HepG2 (cell line): ENCODE results near the gene TSPAN15. TPM values are rescaled to one million over a fixed set of nuclear protein-coding genes. Genes with fewer than 3 reads are reported as not detected.

Experiments
- ATAC-seq: fragments of 200-7000 bp; cut with Tn5 transposase; 3 replicates; pipeline ENCODE4 v1.9.1; 2020; ENCODE audit warnings: mild to moderate bottlenecking, moderate library complexity
- BruUV-seq: library from RNA; stranded (reverse); fragments of 400-500 nt; replicated peaks from 2 replicates; lab custom pipeline; 2021; lab: Mats Ljungman, UMichigan
- CTCF ChIA-PET: fragments of 300-600 bp; formaldehyde crosslinking; extraction: SDS; loops from one replicate; lab custom pipeline; 2021; ENCODE audit warnings: low total read pairs, inconsistent platforms, low intra/inter-chr PET ratio; lab: Yijun Ruan, JAX
- POLR2A ChIA-PET: fragments of 350-600 bp; sonication (Branson Sonifier 250); formaldehyde crosslinking; loops from one replicate; lab custom pipeline; 2020; ENCODE audit warnings: antibody characterized with exemption, inconsistent platforms; lab: Yijun Ruan, JAX
- DNase-seq: peaks from one replicate; pipeline ENCODE4 v3.0.0-alpha.2; 2015; ENCODE audit warnings: low spot score
- FAIRE-seq: peaks from 3 replicates; lab custom pipeline; 2011; peaks lifted over from hg19 to GRCh38; lab: Jason Lieb, UNC
- H2AFZ ChIP-seq: one replicate; pipeline ENCODE4 v1.6.1; 2011; ENCODE audit warnings: low read length, inconsistent platforms
- H3K27ac ChIP-seq: fragments of 300-600 bp; 3 replicates; pipeline ENCODE4 v1.8.0; 2011; ENCODE audit warnings: mixed run types, mild to moderate bottlenecking, mixed read lengths, low read length, inconsistent platforms; ENCODE audit not compliant: insufficient read depth; ENCODE audit errors: extremely low read length
- H3K27me3 ChIP-seq, 2 experiments: fragments of 200-600 bp in 1 of 2; 2 replicates in 1 of 2; 3 replicates in 1 of 2; pipeline versions ENCODE4 v1.6.0 to v1.8.0; 2011; ENCODE audit warnings: low read length in 2 of 2, mild to moderate bottlenecking in 2 of 2, moderate library complexity in 2 of 2, inconsistent platforms in 1 of 2; ENCODE audit not compliant: insufficient read depth in 2 of 2, control insufficient read depth in 1 of 2
- H3K36me3 ChIP-seq, 2 experiments: fragments of 200-600 bp in 1 of 2; replicated peaks in 1 of 2; 2 replicates in 1 of 2; 3 replicates in 1 of 2; pipeline versions ENCODE4 v1.5.1 to v1.8.0; 2011; ENCODE audit warnings: low read length in 2 of 2, inconsistent platforms in 1 of 2; ENCODE audit not compliant: insufficient read depth in 2 of 2, control insufficient read depth in 1 of 2
- H3K4me1 ChIP-seq: 2 replicates; pipeline ENCODE4 v1.5.1; 2012; ENCODE audit warnings: low read length, inconsistent platforms; ENCODE audit not compliant: insufficient read depth
- H3K4me2 ChIP-seq: 2 replicates; pipeline ENCODE4 v1.6.0; 2011; ENCODE audit warnings: low read depth, low read length, inconsistent platforms
- H3K4me3 ChIP-seq, 3 experiments: fragments of 200-600 bp in 1 of 3; sonication (generic), shearing (Covaris generic) in 1 of 3; replicated peaks in 1 of 3; 2 replicates each; pipeline ENCODE4 v1.5.1; 2011 to 2016; ENCODE audit warnings: low read length in 3 of 3, inconsistent platforms in 2 of 3, low read depth in 2 of 3, mild to moderate bottlenecking in 2 of 3, control low read depth in 1 of 3, mixed read lengths in 1 of 3; ENCODE audit not compliant: insufficient read depth in 1 of 3
- H3K79me2 ChIP-seq: one replicate; pipeline ENCODE4 v1.6.1; 2011; ENCODE audit warnings: low read length, inconsistent platforms; ENCODE audit not compliant: insufficient read depth
- H3K9ac ChIP-seq: 2 replicates; pipeline ENCODE4 v1.6.0; 2011; ENCODE audit warnings: mild to moderate bottlenecking, low read depth, low read length, inconsistent platforms; ENCODE audit not compliant: insufficient read depth
- H3K9me3 ChIP-seq: 2 replicates; pipeline ENCODE4 v1.5.1; 2012; ENCODE audit warnings: mild to moderate bottlenecking, low read length
- H4K20me1 ChIP-seq: 2 replicates; pipeline ENCODE4 v1.6.0; 2011; ENCODE audit warnings: inconsistent platforms, mild to moderate bottlenecking, low read length, moderate library complexity; ENCODE audit not compliant: insufficient read depth
- NFYB ChIP-seq: sonication (generic); formaldehyde crosslinking; IDR thresholded peaks from 2 replicates; pipeline ENCODE4 v1.4.0; 2020; ENCODE audit warnings: missing genetic modification reagents
- SOX13 ChIP-seq, 3 experiments: fragments of 450-650 bp in 1 of 3; sonication (generic) in 1 of 3; formaldehyde crosslinking in 1 of 3; IDR thresholded peaks in 2 of 3; conservative IDR thresholded peaks in 1 of 3; 2 replicates each; pipeline versions ENCODE4 v1.5.0 to v1.6.1; 2016 to 2020; ENCODE audit warnings: antibody characterized with exemption in 1 of 3, mild to moderate bottlenecking in 1 of 3, missing compliant biosample characterization in 1 of 3, missing genetic modification reagents in 1 of 3, moderate library complexity in 1 of 3
- USF2 ChIP-seq, 2 experiments: sonication (generic) in 1 of 2; formaldehyde crosslinking in 1 of 2; IDR thresholded peaks; 2 replicates each; pipeline versions ENCODE4 v1.5.1 to v1.6.1; 2011 to 2020; ENCODE audit warnings: borderline replicate concordance in 1 of 2, low read depth in 1 of 2, low read length in 1 of 2, mild to moderate bottlenecking in 1 of 2, missing genetic modification reagents in 1 of 2, moderate library complexity in 1 of 2
- WGBS: methylation state at CpG from one replicate; pipeline ENCODE4 v1.1.6; 2017; ENCODE audit warnings: low lambda C conversion rate; 5-methylcytosine and 5-hydroxymethylcytosine counted together
- in situ Hi-C: cut with HindIII; loops from 2 replicates; pipeline ENCODE4 v1.10.0; 2017; ENCODE audit warnings: low pct_unique_long_range_greater_than_20kb; ENCODE audit not compliant: extremely low pct_ligation_motif_present
- intact Hi-C: fragments of 100-400 bp; cut with micrococcal nuclease; formaldehyde crosslinking; loops from one replicate; pipeline ENCODE4 v1.10.0; 2022; ENCODE audit not compliant: unreplicated experiment
- polyA plus RNA-seq, 8 experiments: library from polyadenylated mRNA; depleted of rRNA in 3 of 8; stranded (reverse) in 7 of 8; unstranded in 1 of 8; fragments of >200 nt; fragmentation: Illumina TruSeq in 4 of 8; extraction: Trizol in 4 of 8; gene quantifications; 2 replicates each; pipeline versions ENCODE4 v1.2.1 to v1.2.3, GENCODE V29; 2011 to 2016; ENCODE audit warnings: low read depth in 4 of 8, missing spikeins in 1 of 8, mixed read lengths in 1 of 8; ENCODE audit not compliant: insufficient read depth in 1 of 8
- total RNA-seq, 5 experiments: library from RNA; depleted of rRNA; stranded (reverse); fragments of >200 nt; fragmentation: Illumina TruSeq; extraction: Trizol; gene quantifications; 2 replicates each; pipeline ENCODE4 v1.2.3, GENCODE V29; 2016; ENCODE audit warnings: low read depth in 1 of 5

The TSPAN15 gene
- total and polyA plus RNA-seq, 2 of the 13 experiments (the other 11 are each of a cell fraction or from before 2014, with no cell fraction given) = 0.27 to 3.2 TPM

- in situ Hi-C loops = no loop called here
- TF ChIP-seq SOX13 (IDR thresholded peaks at IDR 0.05) (no peak), SOX13 (CRISPR knock-in tag; conservative IDR thresholded peaks at IDR 0.05 in 1 of 2, IDR thresholded peaks at IDR 0.05 in 1 of 2) (no peak), NFYB (no peak), USF2 (IDR thresholded peaks at IDR 0.05; ENCODE audit: low read depth, low read length) (no peak), USF2 (CRISPR knock-in tag; IDR thresholded peaks at IDR 0.05; ENCODE audit: borderline replicate concordance) (no peak)
- Histone ChIP-seq H3K27ac (no peak overlapping the region), H3K9me3 (no peaks in the 10 kb centered on the region), H3K4me2 (no peak overlapping the region), H3K79me2 (no peaks in the 10 kb centered on the region), H3K9ac (no peak overlapping the region), H3K36me3 (no peaks in the 10 kb centered on the region), H2AFZ (no peak overlapping the region), H3K27me3 (peaks cover 0 to 1% of the 10 kb centered on the region in 2 experiments; a peak in 1 of 5 replicates), H3K4me1 (no peaks in the 10 kb centered on the region), H3K4me3 (no peak overlapping the region), H4K20me1 (no peaks in the 10 kb centered on the region)
- 42% methylated on average over 8 of the region's 8 CpGs for WGBS
- intact Hi-C loops = no loop called here
- ATAC-seq = no peak
- ChIA-PET POLR2A (no interaction called here), CTCF (no interaction called here)
- no peak for DNase-seq
- no TSS peak for BruUV-seq
- no peak for FAIRE-seq
These were observed 19.5 kb downstream of the TSPAN15 start for GRCh38 chr10:69470463-69471384.
